SK-N-MC (cell line): ENCODE measurements around the gene KATNB1.

Experiments
- EZH2 ChIP-seq: fragments of 200-600 bp; sonication (generic); IDR thresholded peaks from one replicate; pipeline ENCODE4 v1.6.1; 2017; ENCODE audit warnings: antibody characterized with exemption
- FOXP2 ChIP-seq: optimal IDR thresholded peaks from 2 replicates; pipeline ENCODE3; 2011; ENCODE audit warnings: mild to moderate bottlenecking, moderate library complexity; ENCODE audit not compliant: insufficient read depth; ENCODE audit errors: extremely low read length, control extremely low read depth
- POLR2AphosphoS5 ChIP-seq: IDR thresholded peaks from 2 replicates; pipeline ENCODE4 v1.6.1; 2012; ENCODE audit warnings: mild to moderate bottlenecking, low read depth, low read length, borderline replicate concordance

GRCh38 chr16:57797526-57798266 lies 62.1 kb downstream of the KATNB1 start:
- TF ChIP-seq POLR2AphosphoS5 (no peak), EZH2 (no peak), FOXP2 (no peak)
